ENCODE measurements around the gene TCFL5.

Gene TCFL5

DNA sequence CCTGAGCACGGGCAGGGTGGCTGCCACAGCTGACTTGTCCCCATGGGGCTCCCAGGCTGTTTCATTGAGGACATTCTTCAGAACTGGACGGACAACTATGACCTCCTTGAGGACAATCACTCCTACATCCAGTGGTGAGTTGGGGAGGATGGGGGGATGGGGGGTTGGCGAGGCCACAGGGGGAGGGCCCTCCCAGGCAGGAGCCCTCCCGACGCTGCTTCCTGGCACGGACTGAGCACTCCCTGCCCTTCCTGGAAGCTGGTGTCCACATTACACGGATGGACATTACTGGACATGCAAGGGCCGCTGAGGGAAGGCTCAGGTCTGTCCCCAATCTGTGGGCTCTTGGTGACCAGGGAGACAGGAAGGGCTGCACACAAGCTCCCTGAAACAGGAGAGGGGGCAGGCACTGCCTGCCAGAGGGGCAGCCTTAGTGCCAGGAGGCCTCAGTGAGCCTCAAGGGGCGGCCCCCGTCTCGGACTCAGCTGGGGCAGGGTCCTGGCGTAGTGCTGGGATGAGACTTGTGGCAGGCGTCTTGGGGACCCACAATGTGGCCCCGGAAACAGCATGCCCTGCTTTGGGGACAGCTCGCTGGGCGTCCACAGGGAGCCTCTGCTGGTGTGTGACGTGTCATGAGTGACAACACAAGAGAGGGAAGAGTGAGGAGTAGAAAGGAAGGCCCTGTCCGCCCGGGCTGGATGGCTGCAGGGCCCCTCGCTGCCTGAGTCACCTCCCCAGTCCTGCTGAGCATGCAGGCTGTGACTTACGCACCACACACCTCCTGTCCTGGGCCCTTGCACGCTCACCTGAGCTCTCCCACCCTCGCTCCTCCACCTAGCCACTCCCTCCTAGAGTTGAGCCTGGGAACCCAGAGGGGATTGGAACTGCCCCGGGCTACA is 51.8 kb downstream of the TCFL5 start:
- ChIA-PET CTCF (interaction anchor here (0.8 to 3.1 kb wide), 8 partner anchors 8 to 193 kb away, joined by 4 to 10 read pairs (median 7); partner anchors contain the start of genes COL9A3 and MRGBP), POLR2A (interaction anchor here (0.7 kb wide), 1 partner anchor 21 kb away, joined by 3 read pairs; no protein-coding TSS in a partner anchor)
- Histone ChIP-seq H3K27ac (ENCODE audit: insufficient read depth in 1 of 2, low read depth in 1 of 2, low read length in 2 of 2, poor library complexity in 1 of 2, severe bottlenecking in 2 of 2) (no peak overlapping the region), H3K4me1 (ENCODE audit: control extremely low read depth in 1 of 4, control insufficient read depth in 4 of 4, insufficient read depth in 4 of 4, low read length in 3 of 4) (peaks cover 0 to 19% (median 15%) of the 10 kb centered on the region in 4 experiments), H3K36me3 (ENCODE audit: control insufficient read depth in 4 of 4, insufficient read depth in 4 of 4, low read length in 3 of 4) (peaks cover 5 to 71% (median 42%) of the 10 kb centered on the region in 4 experiments), H3K27me3 (replicated peaks in 2 of 5; ENCODE audit: control insufficient read depth in 4 of 5, insufficient read depth in 5 of 5, low read length in 4 of 5) (peaks cover 0 to 4% (median under 1%) of the 10 kb centered on the region in 5 experiments), H3K9me3 (ENCODE audit: control extremely low read depth in 1 of 5, control insufficient read depth in 4 of 5, insufficient read depth in 2 of 5, low read depth in 1 of 5, low read length in 4 of 5) (no peaks in the 10 kb centered on the region), H3K4me3 (ENCODE audit: control insufficient read depth in 1 of 7, extremely low read depth in 1 of 7, insufficient read depth in 4 of 7, low read depth in 2 of 7, low read length in 6 of 7) (no peak overlapping the region)
- no peak for DNase-seq
- 97% methylated on average over 19 of the region's 24 CpGs for WGBS (ENCODE audit: insufficient coverage)

- POLR2A ChIA-PET, result no interaction called here
- DNase-seq, result peak; percentile 59 to 72 (median 66)
- Histone ChIP-seq H3K9me3 (ENCODE audit: control extremely low read depth in 1 of 5, control insufficient read depth in 4 of 5, insufficient read depth in 2 of 5, low read depth in 1 of 5, low read length in 4 of 5) (no peaks in the 10 kb centered on the region), H3K4me3 (ENCODE audit: control insufficient read depth in 1 of 7, extremely low read depth in 1 of 7, insufficient read depth in 4 of 7, low read depth in 2 of 7, low read length in 6 of 7) (no peak overlapping the region), H3K27ac (ENCODE audit: insufficient read depth in 1 of 2, low read depth in 1 of 2, low read length in 2 of 2, poor library complexity in 1 of 2, severe bottlenecking in 2 of 2) (no peak overlapping the region), H3K27me3 (replicated peaks in 2 of 5; ENCODE audit: control insufficient read depth in 4 of 5, insufficient read depth in 5 of 5, low read length in 4 of 5) (no peaks in the 10 kb centered on the region), H3K4me1 (ENCODE audit: control extremely low read depth in 1 of 4, control insufficient read depth in 4 of 4, insufficient read depth in 4 of 4, low read length in 3 of 4) (peaks cover 0 to 27% (median 22%) of the 10 kb centered on the region in 4 experiments), H3K36me3 (ENCODE audit: control insufficient read depth in 4 of 4, insufficient read depth in 4 of 4, low read length in 3 of 4) (peaks cover 5 to 63% (median 36%) of the 10 kb centered on the region in 4 experiments)
- WGBS (ENCODE audit: insufficient coverage), result 35% methylated on average over 14 of the region's 21 CpGs
- CTCF ChIA-PET, result interaction anchor here (0.7 to 3.1 kb wide), 15 partner anchors 9 to 191 kb away, joined by 3 to 13 read pairs (median 4); partner anchors contain the start of genes COL9A3 and MRGBP
Measured at GRCh38 chr20:62808211-62808865, 53.3 kb downstream of the TCFL5 start.

DNA sequence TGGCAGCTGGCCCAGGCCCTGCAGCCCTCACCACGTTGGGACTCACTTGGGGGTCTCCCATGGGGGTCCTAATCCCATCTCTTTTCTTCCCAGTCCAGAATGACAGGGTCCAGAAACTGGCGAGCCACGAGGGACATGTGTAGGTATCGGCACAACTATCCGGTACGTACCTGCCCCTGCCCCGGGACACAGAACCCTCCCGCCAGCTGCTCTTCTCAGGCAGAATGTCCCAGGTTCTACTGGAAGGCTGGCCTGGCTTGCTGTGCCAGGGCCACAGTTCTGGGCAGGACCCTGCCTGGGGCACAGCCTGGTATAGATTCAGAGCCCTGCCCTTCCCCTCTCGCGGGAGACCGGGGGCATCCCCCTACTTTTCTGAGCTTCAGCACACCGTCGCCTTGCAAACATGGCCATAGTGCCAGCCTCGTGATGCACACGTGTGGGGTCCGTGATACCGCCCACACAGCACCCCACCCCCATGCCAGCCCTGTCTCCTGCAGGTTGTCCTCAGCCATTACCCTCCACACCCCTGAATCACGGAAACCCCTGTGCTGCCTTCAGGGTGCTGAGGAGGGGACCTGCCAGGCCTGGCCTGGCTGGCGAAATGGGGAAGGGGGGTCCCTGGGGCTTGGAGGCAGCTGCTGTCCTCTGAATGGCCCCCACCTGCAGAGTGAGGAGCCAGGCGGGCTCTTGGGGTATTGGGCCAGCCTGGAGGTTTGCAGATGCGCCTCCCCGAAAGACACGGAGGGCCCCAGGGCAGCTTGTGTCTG is 54.0 kb downstream of the TCFL5 start:
- Histone ChIP-seq H3K36me3 (ENCODE audit: control insufficient read depth in 4 of 4, insufficient read depth in 4 of 4, low read length in 3 of 4) (peaks cover 4 to 60% (median 33%) of the 10 kb centered on the region in 4 experiments), H3K9me3 (ENCODE audit: control extremely low read depth in 1 of 5, control insufficient read depth in 4 of 5, insufficient read depth in 2 of 5, low read depth in 1 of 5, low read length in 4 of 5) (no peaks in the 10 kb centered on the region), H3K4me1 (ENCODE audit: control extremely low read depth in 1 of 4, control insufficient read depth in 4 of 4, insufficient read depth in 4 of 4, low read length in 3 of 4) (peaks cover 0 to 33% (median 23%) of the 10 kb centered on the region in 4 experiments), H3K27ac (ENCODE audit: insufficient read depth in 1 of 2, low read depth in 1 of 2, low read length in 2 of 2, poor library complexity in 1 of 2, severe bottlenecking in 2 of 2) (no peak overlapping the region), H3K27me3 (replicated peaks in 2 of 5; ENCODE audit: control insufficient read depth in 4 of 5, insufficient read depth in 5 of 5, low read length in 4 of 5) (no peaks in the 10 kb centered on the region), H3K4me3 (ENCODE audit: control insufficient read depth in 1 of 7, extremely low read depth in 1 of 7, insufficient read depth in 4 of 7, low read depth in 2 of 7, low read length in 6 of 7) (no peak overlapping the region)
- WGBS (ENCODE audit: insufficient coverage), result 90% methylated on average over 20 of the region's 23 CpGs
- ChIA-PET POLR2A (no interaction called here), CTCF (interaction anchor here (0.8 to 3.1 kb wide), 13 partner anchors 8 to 191 kb away, joined by 3 to 13 read pairs (median 4); partner anchors contain the start of gene MRGBP)
- no peak for DNase-seq

GRCh38 chr20:62806383-62807050 is 55.1 kb downstream of the TCFL5 start:
- DNase-seq, result no peak
- Histone ChIP-seq H3K27ac (ENCODE audit: insufficient read depth in 1 of 2, low read depth in 1 of 2, low read length in 2 of 2, poor library complexity in 1 of 2, severe bottlenecking in 2 of 2) (no peak overlapping the region), H3K36me3 (ENCODE audit: control insufficient read depth in 4 of 4, insufficient read depth in 4 of 4, low read length in 3 of 4) (peaks cover 3 to 50% (median 28%) of the 10 kb centered on the region in 4 experiments), H3K27me3 (replicated peaks in 2 of 5; ENCODE audit: control insufficient read depth in 4 of 5, insufficient read depth in 5 of 5, low read length in 4 of 5) (no peaks in the 10 kb centered on the region), H3K4me1 (ENCODE audit: control extremely low read depth in 1 of 4, control insufficient read depth in 4 of 4, insufficient read depth in 4 of 4, low read length in 3 of 4) (peaks cover 0 to 38% (median 23%) of the 10 kb centered on the region in 4 experiments), H3K9me3 (ENCODE audit: control extremely low read depth in 1 of 5, control insufficient read depth in 4 of 5, insufficient read depth in 2 of 5, low read depth in 1 of 5, low read length in 4 of 5) (no peaks in the 10 kb centered on the region), H3K4me3 (ENCODE audit: control insufficient read depth in 1 of 7, extremely low read depth in 1 of 7, insufficient read depth in 4 of 7, low read depth in 2 of 7, low read length in 6 of 7) (peak overlapping the region in 6 of 7 experiments; percentile 8 to 92 (median 86))
- CTCF ChIA-PET, result interaction anchor here (1.2 to 2.8 kb wide), 4 partner anchors 10 to 139 kb away, joined by 3 to 13 read pairs (median 6); partner anchors contain the start of gene MRGBP
- WGBS (ENCODE audit: insufficient coverage), result 73% methylated on average over 9 of the region's 11 CpGs
- POLR2A ChIA-PET, result no interaction called here

DNA sequence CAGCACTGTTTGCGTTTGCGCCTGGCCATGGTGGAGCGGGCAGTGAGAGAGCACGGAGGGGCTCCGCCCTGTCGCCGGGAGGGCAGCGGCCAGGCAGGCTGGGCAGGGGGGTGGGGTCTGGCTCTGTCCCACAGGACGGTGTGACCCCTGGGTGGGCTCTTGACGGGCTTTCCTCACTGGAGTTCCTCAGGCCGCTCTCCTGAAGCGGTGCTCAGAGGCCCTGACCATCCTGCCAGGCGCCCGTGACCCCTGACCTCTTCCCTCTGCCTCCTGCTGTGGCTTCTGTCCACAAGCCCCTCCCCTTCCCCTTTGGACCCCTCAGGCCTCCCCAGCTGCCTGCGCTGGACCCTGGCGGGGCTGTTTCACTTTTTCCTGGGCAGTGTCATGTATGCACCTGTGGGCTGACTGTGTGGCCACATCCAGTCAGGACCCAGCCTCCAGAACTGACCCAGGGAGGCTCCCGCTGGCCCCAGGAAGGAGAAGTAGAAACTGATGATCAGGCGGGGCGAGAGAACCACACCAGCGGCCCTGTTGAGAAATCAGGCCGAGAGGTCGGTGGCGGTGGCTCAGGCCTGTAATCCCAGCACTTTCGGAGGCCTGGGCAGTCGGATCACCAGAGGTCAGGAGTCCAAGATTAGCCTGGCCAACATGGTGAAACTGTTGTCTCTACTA is 55.8 kb downstream of the TCFL5 start:
- 51% methylated on average over 25 of the region's 25 CpGs for WGBS (ENCODE audit: insufficient coverage)
- peaks cover 3 to 50% (median 28%) of the 10 kb centered on the region in 4 experiments for H3K36me3 ChIP-seq (ENCODE audit: control insufficient read depth in 4 of 4, insufficient read depth in 4 of 4, low read length in 3 of 4)

More for the DNA sequence above, 55.8 kb downstream of the TCFL5 start:
- ChIA-PET POLR2A (interaction anchor here (0.7 kb wide), 1 partner anchor 154 kb away, joined by 3 read pairs; no protein-coding TSS in a partner anchor), CTCF (interaction anchor here (1.2 to 1.5 kb wide), 2 partner anchors 101 to 189 kb away, joined by 3 read pairs; no protein-coding TSS in a partner anchor)
- no peaks in the 10 kb centered on the region for H3K27me3 ChIP-seq (replicated peaks in 2 of 5; ENCODE audit: control insufficient read depth in 4 of 5, insufficient read depth in 5 of 5, low read length in 4 of 5)
- peak overlapping the region in 1 of 2 experiments; percentile 58 for H3K27ac ChIP-seq (ENCODE audit: insufficient read depth in 1 of 2, low read depth in 1 of 2, low read length in 2 of 2, poor library complexity in 1 of 2, severe bottlenecking in 2 of 2)
- H3K4me3 ChIP-seq (ENCODE audit: control insufficient read depth in 1 of 7, extremely low read depth in 1 of 7, insufficient read depth in 4 of 7, low read depth in 2 of 7, low read length in 6 of 7), result peak overlapping the region; percentile 42 to 92 (median 85)
- DNase-seq, result no peak
- H3K4me1 ChIP-seq (ENCODE audit: control extremely low read depth in 1 of 4, control insufficient read depth in 4 of 4, insufficient read depth in 4 of 4, low read length in 3 of 4), result peaks cover 0 to 38% (median 23%) of the 10 kb centered on the region in 4 experiments
- H3K9me3 ChIP-seq (ENCODE audit: control extremely low read depth in 1 of 5, control insufficient read depth in 4 of 5, insufficient read depth in 2 of 5, low read depth in 1 of 5, low read length in 4 of 5), result no peaks in the 10 kb centered on the region

All from common myeloid progenitor, CD34-positive (primary cell).